Hematopoietic multipotent progenitor cell treated with erythropoietin and hydrocortisone succinate and interleukin-3 and kit ligand, for 4 days (in vitro differentiated cells): ENCODE measurements around the gene CNN1.
"Not testable (repeated sequence)": the region's sequence is repeated elsewhere in the genome, so short reads cannot be mapped to it uniquely, and the experiment has no call there.

Source experiments
- DNase-seq: peaks from one replicate; pipeline ENCODE4 v3.0.0-alpha.2; 2015

CNN1 gene

GRCh38 chr19:11534948-11535347 lies 3.7 kb upstream of the CNN1 start:
- DNase-seq: no peak

DNA sequence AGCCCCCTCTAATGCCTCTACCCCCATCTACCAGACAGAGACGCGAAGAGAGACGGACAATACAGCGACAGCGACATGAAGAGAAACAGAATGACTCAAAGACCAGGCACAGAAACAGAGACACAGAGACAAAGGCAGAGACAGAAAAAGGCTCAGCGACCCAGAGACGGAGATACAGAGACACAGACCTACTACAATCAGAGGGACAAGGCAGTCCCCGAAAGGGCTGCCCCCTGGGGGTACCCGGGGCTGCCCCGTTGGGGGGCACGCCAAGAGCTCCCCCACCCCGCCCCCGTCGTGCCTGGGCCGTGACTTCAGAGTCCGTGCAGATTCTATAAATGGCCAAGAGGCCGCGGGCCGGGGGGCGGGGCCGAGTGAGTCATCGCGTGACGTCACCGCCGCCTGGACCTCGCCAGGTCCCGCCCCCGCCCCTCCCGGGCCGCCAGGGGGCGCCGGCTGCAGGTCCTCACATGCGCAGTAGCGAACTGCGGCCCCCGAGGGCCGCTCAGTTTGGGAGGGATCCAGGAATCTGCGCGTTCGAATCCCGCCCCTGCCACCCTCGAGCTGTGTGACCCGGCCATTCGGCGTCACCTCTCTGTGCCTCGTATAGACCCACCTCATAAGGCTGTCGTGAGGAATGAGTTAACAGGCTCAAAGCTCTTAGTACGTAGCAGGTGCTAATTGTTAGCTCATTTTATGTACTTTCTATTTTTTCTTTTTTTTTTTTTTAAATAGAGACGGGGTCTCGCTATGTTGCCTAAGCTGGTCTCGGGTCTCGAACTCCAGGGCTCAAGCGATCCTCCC lies 2.7 kb upstream of the CNN1 start:
- peak; percentile 93 for DNase-seq

DNA sequence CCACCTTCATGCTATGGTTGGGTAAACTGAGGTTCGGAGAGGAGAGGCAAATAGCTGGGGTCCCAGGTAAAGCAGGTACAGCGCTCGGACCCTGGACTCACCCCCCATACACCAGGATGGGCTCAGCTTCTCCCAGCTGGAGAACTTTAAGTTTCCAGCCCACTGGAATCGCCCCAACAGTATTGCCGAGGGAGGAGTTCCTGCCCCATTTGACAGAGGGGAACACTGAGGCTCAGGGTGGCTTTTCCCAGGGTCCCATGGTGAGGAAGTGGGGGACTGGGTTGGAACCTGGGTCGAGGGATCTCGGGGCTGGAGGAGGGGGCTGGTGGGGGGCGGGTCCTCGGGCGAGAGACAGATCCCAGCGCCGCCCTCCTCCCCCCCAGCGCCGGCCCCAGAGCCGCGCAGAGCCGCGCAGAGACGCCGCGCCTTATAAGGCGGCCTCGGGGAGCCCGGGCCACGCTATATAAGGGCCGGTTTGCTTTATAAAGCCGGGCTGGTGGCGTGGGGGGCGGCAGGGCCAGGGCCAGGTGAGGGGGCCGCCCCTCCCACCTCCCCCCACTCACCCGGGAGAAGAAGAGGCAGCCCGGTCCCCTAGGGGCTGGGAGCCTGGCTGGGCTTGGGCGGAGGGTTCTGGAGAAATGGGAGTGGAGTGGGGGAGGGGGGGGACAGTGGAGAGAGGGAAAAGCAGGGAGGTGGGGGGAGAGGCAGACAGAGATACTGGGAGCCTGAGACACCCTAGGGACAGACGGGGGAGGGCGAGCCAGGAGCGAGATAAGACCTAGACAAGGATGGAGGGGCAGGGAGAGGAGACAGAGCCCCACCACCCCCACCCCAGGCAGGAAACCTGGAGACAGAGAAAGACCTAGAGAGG lies 1.1 kb downstream of the CNN1 start:
- DNase-seq: no peak

GRCh38 chr19:11540645-11541044 lies 2.0 kb downstream of the CNN1 start:
- DNase-seq: no peak

GRCh38 chr19:11541238-11541637 lies 2.6 kb downstream of the CNN1 start:
- DNase-seq: no peak

GRCh38 chr19:11547929-11548700 lies 9.5 kb downstream of the CNN1 start:
- no peak for DNase-seq

DNA sequence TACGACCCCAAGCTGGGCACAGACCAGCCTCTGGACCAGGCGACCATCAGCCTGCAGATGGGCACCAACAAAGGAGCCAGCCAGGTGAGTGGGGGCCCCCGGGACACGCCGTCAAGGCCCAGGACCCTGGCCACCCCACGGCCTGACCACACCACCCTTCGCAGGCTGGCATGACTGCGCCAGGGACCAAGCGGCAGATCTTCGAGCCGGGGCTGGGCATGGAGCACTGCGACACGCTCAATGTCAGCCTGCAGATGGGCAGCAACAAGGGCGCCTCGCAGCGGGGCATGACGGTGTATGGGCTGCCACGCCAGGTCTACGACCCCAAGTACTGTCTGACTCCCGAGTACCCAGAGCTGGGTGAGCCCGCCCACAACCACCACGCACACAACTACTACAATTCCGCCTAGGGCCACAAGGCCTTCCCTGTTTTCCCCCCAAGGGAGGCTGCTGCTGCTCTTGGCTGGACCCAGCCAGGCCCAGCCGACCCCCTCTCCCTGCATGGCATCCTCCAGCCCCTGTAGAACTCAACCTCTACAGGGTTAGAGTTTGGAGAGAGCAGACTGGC lies 10.8 kb downstream of the CNN1 start:
- no peak for DNase-seq

- no peak for DNase-seq
Observed at GRCh38 chr19:11550265-11550664, 11.6 kb downstream of the CNN1 start.

DNA sequence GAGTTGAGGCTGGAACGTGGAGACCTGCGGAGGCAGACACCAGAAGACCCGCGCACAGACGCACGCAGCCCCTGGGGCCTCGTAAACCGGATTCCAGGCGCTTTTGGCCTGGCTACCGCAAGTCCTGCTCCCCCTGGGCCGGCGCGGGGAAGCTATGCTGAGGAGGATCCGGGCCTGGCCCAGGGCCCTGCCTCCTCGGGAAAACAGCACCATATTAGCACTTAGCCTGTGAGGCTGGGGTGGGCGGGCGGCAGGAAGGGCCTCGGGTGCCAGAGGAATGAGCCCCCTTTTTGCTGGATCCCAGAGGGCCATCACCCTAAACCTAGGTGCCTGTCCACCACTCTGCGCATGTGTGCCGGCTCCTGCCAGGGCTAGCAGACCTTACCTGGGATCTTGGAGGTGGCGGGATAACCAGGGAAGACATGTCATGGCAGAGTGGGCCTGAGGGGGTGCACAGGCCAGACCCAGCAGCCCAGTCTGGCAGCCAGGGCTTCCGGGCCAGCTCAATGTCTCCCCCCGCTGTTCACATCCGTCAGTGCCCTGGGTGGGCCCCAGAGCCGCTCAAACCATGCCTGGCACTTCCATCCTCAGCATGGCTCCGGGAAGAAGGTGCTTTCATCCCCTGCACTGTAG lies 13.1 kb downstream of the CNN1 start:
- no peak for DNase-seq

GRCh38 chr19:11552666-11553372 lies 14.2 kb downstream of the CNN1 start:
- no peak for DNase-seq

DNA sequence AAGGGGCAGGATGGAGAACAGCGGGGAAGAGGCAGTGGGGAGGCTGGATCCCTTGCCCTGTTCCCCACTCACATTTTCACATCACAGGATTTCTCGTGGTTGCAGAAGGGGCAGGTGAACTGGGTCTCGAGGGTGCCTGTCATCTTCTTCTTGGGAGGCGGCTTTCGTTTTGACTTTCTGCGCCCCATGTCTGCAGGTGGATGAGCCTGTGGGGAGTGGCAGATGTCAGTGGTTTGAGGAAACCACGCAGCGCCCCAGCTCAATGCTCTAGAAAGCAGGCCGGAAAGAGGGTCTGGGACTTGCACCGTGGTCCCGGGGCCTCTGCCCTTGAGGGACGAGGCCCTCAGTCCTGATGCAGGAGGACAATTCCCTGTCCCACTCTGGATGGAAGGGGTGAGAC lies 15.5 kb downstream of the CNN1 start:
- no peak for DNase-seq

GRCh38 chr19:11555246-11555645 lies 16.6 kb downstream of the CNN1 start:
- DNase-seq: no peak

DNA sequence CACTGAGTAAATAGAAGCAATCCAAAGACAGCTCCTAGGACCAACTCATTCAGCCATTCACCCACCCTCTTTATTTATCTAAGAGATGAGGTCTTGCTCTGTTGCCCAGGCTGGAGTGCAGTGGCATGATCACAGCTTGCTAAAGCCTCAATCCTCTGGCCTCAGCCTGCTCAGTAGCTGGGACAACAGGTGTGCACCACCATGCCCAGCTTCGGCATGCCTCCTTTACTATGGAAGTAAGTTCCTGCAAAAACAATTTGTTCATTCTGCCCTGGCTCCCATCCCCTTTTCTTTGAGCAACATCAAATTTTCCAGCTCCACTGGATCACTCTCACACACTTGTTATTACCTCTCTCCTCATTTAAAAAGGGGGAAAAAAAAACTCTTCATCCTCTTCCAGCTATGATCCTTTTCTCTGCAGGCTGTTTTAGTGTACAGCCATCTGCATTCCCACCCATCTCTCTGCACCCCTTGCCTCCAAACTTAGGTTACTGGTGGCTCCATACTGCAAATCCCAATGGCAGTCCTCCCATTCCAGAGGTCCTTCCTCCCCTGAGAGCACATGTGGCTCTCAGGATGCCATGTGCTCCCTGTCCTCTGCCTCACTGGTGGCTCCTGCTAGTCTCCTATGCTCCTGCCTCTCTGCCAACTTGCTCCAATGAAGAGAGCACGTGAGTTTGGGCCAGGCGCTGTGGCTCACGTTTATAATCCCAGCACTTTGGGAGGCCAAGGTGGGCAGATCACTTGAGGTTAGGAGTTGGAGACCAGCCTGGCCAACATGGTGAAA lies 18.2 kb downstream of the CNN1 start:
- no peak for DNase-seq

DNA sequence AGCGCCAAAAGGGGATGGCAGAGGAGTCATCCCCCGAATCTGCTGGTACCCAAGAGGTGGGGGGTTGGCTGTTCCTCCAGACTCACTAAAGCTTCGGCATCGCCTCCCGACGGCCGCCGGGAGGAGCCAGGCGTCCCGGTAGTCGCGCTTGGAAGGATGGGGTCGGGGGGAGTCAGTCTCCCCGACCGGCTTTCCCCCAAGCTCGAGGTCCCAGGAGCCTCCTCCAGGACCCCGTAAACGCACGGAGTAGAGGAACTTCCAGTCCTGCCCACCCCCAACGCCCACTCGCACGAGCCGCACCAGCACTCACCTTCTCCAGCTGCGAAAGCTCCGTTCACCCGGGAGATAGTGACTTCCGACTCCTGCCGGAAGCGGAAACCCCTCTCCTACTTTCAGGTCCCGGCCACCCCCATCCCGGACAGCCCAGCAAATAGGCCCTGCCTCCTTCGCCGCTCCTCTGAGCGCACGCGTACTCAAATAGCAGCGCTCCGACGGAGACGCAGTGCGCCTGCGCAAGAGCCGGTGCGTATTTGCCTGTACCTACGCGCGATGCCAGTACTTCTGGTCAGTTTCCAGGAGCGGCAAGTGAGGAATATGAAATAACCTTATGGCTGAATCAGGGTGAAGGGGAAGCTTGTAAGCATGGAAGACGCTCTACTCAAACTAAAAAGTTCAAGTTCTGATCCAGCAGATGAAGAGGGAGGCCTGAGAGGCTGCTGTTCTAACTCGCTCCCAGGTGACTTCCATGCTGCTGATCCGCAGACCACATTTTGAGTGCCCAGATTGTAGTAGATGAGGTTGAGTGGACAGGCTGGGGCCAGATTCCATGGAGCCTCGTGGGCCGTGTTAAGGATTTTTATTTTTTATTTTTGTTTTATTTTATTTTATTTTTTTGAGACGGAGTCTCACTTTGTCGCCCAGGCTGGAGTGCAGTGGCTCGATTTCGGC lies 20.5 kb downstream of the CNN1 start, which contains the start of gene ELOF1:
Gene ELOF1, minus strand, starts transcription at position 350 of the 948 bp plus-strand sequence. CDS start 4,883 bp downstream, outside the sequence.
- DNase-seq: peak; percentile 100

GRCh38 chr19:11560404-11561051 lies 21.9 kb downstream of the CNN1 start:
- peak; percentile 97 for DNase-seq

GRCh38 chr19:11563532-11563931 lies 24.9 kb downstream of the CNN1 start:
- DNase-seq: peak; percentile 71

DNA sequence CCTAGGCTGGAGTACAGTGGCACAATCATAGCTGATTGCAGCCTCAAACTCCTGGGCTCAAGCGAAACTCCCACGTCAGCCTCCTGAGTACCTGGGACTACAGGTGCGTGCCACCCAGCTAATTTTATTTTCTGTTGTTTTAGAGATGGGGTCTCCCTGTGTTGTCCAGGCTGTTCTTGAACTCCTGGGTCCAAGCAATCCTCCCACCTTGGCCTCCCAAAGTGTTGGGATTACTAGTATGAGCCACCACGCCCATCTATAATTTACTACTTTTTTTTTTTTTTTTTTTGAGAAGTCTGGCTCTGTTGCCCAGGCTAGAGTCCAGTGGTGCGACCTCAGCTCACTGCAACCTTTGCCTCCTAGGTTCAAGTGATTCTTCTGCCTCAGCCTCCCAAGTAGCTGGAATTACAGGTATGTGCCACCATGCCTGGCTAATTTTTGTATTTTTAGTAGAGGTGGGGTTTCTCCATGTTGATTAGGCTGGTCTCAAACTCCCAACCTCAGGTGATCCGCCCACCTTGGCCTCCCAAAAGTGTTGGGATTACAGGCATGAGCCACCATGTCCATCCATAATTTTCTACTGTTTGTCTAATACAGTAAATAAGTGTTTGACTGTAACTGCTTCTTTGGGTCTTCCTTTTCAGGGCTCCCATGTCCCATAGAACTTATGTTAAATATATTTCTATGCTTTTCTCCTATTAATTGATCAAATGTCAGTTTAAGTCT lies 25.6 kb downstream of the CNN1 start:
- DNase-seq: not testable (repeated sequence)

DNA sequence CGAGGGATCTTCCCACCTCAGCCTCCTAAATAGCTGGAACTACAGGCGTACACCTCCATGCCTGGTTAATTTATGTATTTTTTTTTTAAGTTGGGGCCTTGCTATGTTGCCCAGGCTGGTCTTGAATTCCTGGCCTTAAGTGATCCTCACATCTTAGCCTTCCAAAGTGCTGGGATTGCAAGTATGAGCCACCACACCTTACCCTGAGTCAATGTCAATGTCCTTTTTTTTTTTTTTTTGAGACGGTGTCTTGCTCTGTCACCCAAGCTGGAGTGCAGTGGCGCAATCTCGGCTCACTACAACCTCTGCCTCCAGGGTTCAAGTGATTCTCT lies 27.0 kb downstream of the CNN1 start:
- DNase-seq: not testable (repeated sequence)
